GM12891 (cell line): Measurements from ENCODE around the gene TARBP1.
A peak's percentile ranks its signal among the peaks of the same experiment; 100 is the strongest.

Source experiments
- DNase-seq: peaks from one replicate; pipeline ENCODE4 v3.0.0; 2011; ENCODE audit warnings: low spot score; ENCODE audit not compliant: insufficient read length
- FAIRE-seq: peaks from 2 replicates; lab custom pipeline; 2011; peaks lifted over from hg19 to GRCh38; lab: Jason Lieb, UNC
- PAX5 ChIP-seq: IDR thresholded peaks from 2 replicates; pipeline ENCODE4 v1.6.1; 2011; ENCODE audit warnings: low read length, moderate library complexity, mild to moderate bottlenecking; ENCODE audit not compliant: insufficient read depth, severe bottlenecking
- POLR2A ChIP-seq: IDR thresholded peaks from 2 replicates; pipeline ENCODE4 v1.6.1; 2011; ENCODE audit warnings: low read depth, low read length, control low read depth
- POLR2AphosphoS5 ChIP-seq: IDR thresholded peaks from 2 replicates; pipeline ENCODE4 v1.6.1; 2011; ENCODE audit warnings: low read depth, low read length, control low read depth
- POU2F2 ChIP-seq: IDR thresholded peaks from 2 replicates; pipeline ENCODE4 v1.6.1; 2011; ENCODE audit warnings: low read depth, mild to moderate bottlenecking, control low read depth, low read length, moderate library complexity
- SPI1 ChIP-seq: IDR thresholded peaks from 2 replicates; pipeline ENCODE4 v1.6.1; 2011; ENCODE audit warnings: low read depth, low read length, control low read depth
- TAF1 ChIP-seq: IDR thresholded peaks from 2 replicates; pipeline ENCODE4 v1.6.1; 2011; ENCODE audit warnings: low read depth, low read length, control low read depth

Gene TARBP1

GRCh38 chr1:234469376-234469775 is 9.6 kb downstream of the TARBP1 start:
- FAIRE-seq (no peak), DNase-seq (no peak)
- no peak for TF ChIP-seq SPI1
- TF ChIP-seq TAF1, result no peak
- no peak for TF ChIP-seq POLR2AphosphoS5
- no peak for TF ChIP-seq PAX5
- TF ChIP-seq POLR2A, result no peak

GRCh38 chr1:234468580-234468979 is 10.4 kb downstream of the TARBP1 start:
- no peak for FAIRE-seq
- no peak for DNase-seq
- TF ChIP-seq POU2F2 (no peak), SPI1 (no peak), POLR2A (no peak), TAF1 (no peak), POLR2AphosphoS5 (no peak), PAX5 (no peak)

- no peak for TF ChIP-seq POU2F2
- TF ChIP-seq PAX5, result no peak
- TF ChIP-seq POLR2AphosphoS5, result no peak
- TF ChIP-seq TAF1, result no peak
- no peak for TF ChIP-seq SPI1
- TF ChIP-seq POLR2A, result no peak
- no peak for DNase-seq
- FAIRE-seq, result no peak
Measured at GRCh38 chr1:234467821-234468220, 11.2 kb downstream of the TARBP1 start.

DNA sequence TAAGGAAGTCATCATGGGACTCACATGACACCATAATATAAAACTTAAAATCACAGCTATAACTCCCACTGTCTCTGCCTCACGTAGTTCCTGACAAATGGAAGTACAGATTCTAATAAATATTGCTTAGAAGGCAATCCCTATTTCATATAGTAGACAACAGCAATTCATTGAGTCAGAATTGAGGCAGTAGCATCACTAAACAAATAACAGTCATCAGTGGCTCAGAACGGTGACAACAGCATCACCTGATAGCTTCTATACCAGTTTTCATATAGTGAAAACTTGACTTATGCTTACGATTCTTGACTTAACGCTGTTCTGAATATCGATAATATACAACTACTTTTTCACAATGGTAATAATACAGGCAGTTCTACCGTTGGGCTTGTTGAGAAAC is 12.0 kb downstream of the TARBP1 start:
- DNase-seq (no peak), FAIRE-seq (peak; percentile 5)
- no peak for TF ChIP-seq SPI1
- TF ChIP-seq POLR2AphosphoS5, result no peak
- no peak for TF ChIP-seq TAF1
- no peak for TF ChIP-seq PAX5
- no peak for TF ChIP-seq POLR2A
- no peak for TF ChIP-seq POU2F2

DNA sequence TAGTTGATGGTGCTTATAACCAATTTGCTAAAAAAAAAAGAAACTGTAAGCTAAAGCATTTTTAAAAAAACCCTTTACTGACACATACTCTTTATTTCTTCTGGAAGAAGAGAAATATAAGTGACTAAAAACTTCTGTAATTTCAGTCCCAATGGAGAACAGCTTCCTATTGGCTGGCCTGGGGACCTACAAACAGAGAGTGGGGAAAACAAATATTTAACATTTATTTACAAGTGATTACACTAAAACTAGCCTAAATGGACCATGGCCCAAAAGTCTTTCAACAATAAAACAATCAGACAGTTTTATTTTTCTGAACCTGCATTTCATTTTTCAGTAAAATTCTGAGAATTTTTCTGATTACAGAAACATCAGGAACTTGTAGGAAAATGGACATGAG is 15.2 kb downstream of the TARBP1 start:
- TF ChIP-seq POLR2A, result no peak
- TF ChIP-seq SPI1, result no peak
- TF ChIP-seq TAF1, result no peak
- no peak for TF ChIP-seq POLR2AphosphoS5
- no peak for FAIRE-seq

DNA sequence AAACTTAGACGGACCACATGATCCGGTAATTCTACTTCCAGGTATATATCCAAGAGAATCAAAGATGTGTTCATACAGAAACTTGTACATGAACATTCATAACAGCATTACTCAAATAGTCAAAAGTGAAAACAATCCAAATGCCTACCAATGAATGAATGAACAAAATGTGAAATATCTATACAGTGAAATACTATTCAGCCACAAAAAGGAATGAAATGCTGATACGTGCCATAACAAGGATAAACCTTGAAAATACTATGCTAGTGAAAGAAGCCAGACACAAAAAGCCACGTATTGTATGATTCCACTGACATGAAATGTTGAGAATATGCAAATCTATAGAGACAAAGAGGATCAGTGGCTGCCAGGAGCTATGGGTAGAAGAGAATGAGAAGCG is 18.3 kb downstream of the TARBP1 start:
- FAIRE-seq (no peak), DNase-seq (no peak)
- TF ChIP-seq POU2F2 (no peak), POLR2A (no peak), PAX5 (no peak), POLR2AphosphoS5 (no peak), SPI1 (no peak), TAF1 (no peak)

More for the DNA sequence above, 15.2 kb downstream of the TARBP1 start:
- DNase-seq, result no peak

DNA sequence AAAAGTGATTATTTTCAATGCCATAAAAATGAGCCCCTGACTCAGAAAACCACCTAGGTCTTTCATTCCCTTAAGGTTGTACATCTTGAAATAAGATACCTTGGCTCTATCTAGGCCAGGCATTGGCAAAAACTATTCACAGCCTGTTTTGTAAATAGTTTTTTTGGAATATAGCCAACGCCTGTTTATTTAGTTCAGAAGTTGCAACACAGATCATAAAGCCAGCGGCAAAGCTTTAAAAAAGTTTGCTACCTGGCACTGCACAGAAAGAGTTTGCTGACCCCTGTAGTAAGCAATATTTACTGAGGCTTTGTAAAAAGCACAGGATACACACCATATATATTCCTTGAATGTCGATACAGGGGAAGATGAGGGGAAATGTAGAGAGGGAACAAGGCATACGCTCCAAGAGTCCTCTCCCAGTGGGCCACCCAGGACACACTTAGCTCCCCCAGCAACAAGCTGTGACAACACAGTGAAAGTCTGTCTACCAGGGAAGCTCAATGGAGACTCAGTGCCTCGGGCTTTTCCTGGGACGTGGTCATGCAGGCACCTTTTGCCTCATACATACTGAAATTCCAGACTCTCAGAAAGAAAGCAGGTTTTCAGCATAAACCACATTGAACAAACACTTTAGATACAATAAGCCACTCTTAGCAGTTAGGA is 20.5 kb downstream of the TARBP1 start:
- DNase-seq (no peak), FAIRE-seq (peak; percentile 55)

DNA sequence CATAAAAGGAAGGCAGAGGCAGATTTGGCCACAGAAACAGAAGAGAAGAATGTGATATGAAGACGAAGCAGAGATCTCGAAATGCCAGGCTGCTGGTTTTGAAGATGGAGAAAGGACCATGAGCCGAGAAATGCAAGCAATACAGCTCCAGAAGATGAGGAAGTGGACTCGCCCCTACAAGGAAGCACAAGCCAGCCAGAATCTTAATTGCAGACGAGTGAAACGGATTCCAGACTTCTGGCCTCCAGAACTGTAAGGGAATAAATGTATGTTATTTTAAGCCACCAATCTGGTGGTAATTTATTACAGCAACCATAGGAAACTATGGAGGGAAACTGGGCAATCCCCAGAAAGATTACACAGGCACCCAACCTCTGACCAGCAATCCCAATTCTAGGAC is 24.1 kb downstream of the TARBP1 start:
- no peak for FAIRE-seq
- DNase-seq, result no peak
- no peak for TF ChIP-seq POLR2AphosphoS5
- TF ChIP-seq POLR2A, result no peak
- no peak for TF ChIP-seq POU2F2
- no peak for TF ChIP-seq PAX5
- no peak for TF ChIP-seq TAF1
- no peak for TF ChIP-seq SPI1

More for the DNA sequence above, 20.5 kb downstream of the TARBP1 start:
- no peak for TF ChIP-seq TAF1
- no peak for TF ChIP-seq POLR2AphosphoS5
- TF ChIP-seq PAX5, result no peak
- TF ChIP-seq POLR2A, result no peak
- TF ChIP-seq SPI1, result no peak
- TF ChIP-seq POU2F2, result no peak

DNA sequence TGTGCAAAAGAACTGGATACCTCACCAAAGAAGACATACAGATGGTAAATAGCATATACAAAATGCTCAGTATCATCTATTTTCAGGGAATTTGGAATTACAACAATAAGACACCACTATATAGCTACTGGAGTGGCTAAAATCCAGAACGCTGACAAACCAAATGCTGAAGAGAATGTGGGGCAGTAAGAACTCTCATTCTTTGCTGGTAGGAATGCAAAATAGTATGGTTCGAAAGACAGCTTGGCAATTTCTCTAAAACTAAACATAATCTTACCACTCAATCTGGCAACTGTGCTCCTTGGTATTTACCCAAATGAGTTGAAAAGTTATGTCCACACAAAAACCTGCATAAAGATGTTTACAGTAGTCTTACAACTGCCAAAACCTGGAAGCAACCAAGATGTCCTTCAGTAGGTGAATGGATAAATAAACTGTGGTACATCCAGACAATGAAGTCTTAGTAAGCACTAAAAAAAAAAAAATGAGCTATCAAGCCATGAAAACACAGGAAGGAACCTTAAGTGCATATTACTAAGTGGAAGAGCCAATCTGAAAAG is 26.5 kb downstream of the TARBP1 start:
- TF ChIP-seq TAF1 (no peak), PAX5 (no peak), POLR2A (no peak), POU2F2 (no peak), SPI1 (no peak)
- FAIRE-seq (no peak), DNase-seq (no peak)

GRCh38 chr1:234440348-234440747 is 38.6 kb downstream of the TARBP1 start:
- TF ChIP-seq TAF1 (no peak), PAX5 (no peak), POLR2A (no peak), POU2F2 (no peak), SPI1 (no peak), POLR2AphosphoS5 (no peak)
- DNase-seq (no peak), FAIRE-seq (no peak)
